BLaER1 treated with 17β-estradiol and CSF1 and Interleukin-3, amounts not matched to agents 10 nM and 100 nM (cell line): ENCODE measurements around the gene TOR1A.

Experiments used
- H3K27ac ChIP-seq, 11 experiments: shearing (Covaris generic); formaldehyde crosslinking; 2 replicates each; pipeline ENCODE4 v1.8.1; 2022
- H3K27me3 ChIP-seq, 11 experiments: shearing (Covaris generic); formaldehyde crosslinking; 2 replicates each; pipeline ENCODE4 v1.8.1; 2022
- H3K36me3 ChIP-seq, 11 experiments: shearing (Covaris generic); formaldehyde crosslinking; 2 replicates each; pipeline ENCODE4 v1.8.1; 2022
- H3K4me1 ChIP-seq, 10 experiments: shearing (Covaris generic); formaldehyde crosslinking; 2 replicates each; pipeline ENCODE4 v1.8.1; 2022
- H3K4me2 ChIP-seq, 11 experiments: shearing (Covaris generic); formaldehyde crosslinking; 2 replicates each; pipeline ENCODE4 v1.8.1; 2022
- H3K4me3 ChIP-seq, 10 experiments: shearing (Covaris generic); formaldehyde crosslinking; 2 replicates each; pipeline ENCODE4 v1.8.1; 2022
- H3K9ac ChIP-seq, 11 experiments: shearing (Covaris generic); formaldehyde crosslinking; 2 replicates each; pipeline ENCODE4 v1.8.1; 2022
- H3K9me3 ChIP-seq, 11 experiments: shearing (Covaris generic); formaldehyde crosslinking; replicated peaks in 1 of 11; 2 replicates each; pipeline ENCODE4 v1.8.1; 2022
- H4K20me1 ChIP-seq, 11 experiments: shearing (Covaris generic); formaldehyde crosslinking; 2 replicates each; pipeline ENCODE4 v1.8.1; 2022
- Cebpa-rat ChIP-seq, 11 experiments: shearing (Covaris generic); IDR thresholded peaks; 2 replicates each; pipeline ENCODE4 v1.8.1; 2022

Gene TOR1A

DNA sequence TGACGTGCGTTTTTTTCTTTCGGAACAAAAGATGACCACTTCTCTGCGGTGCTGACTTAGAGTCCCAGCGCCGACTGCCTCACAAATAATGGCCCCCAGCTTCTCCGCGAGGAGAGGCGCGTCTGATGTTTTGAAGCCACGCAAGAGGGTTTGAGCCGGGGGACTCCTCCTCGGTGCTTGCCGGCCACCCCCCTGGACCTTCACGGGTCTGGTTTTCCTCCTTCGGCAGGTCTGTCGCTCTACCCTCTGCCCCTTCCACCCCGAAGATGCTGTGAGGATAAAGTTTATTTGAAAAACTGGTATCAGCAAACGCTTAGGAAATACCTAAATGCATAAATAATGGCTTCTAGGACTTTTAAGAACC, 11.9 kb upstream of the TOR1A start:
- TF ChIP-seq Cebpa-rat (IDR thresholded peaks at IDR 0.05) = no peak
- no peaks in the 10 kb centered on the region for H3K27me3 ChIP-seq
- peaks cover 12 to 60% (median 32%) of the 10 kb centered on the region in 11 experiments; a peak in 15 of 22 replicates for H4K20me1 ChIP-seq
- H3K36me3 ChIP-seq = peaks cover 26 to 30% (median 28%) of the 10 kb centered on the region in 11 experiments
- peak overlapping the region; percentile 94 to 99 (median 98) for H3K4me2 ChIP-seq
- H3K4me3 ChIP-seq = peak overlapping the region; percentile 70 to 97 (median 90)
- peak overlapping the region; percentile 75 to 89 (median 86) for H3K9ac ChIP-seq
- H3K4me1 ChIP-seq = peaks cover 45 to 52% (median 49%) of the 10 kb centered on the region in 10 experiments
- no peaks in the 10 kb centered on the region for H3K9me3 ChIP-seq
- peak overlapping the region; percentile 55 to 86 (median 76); a peak in 21 of 22 replicates for H3K27ac ChIP-seq

DNA sequence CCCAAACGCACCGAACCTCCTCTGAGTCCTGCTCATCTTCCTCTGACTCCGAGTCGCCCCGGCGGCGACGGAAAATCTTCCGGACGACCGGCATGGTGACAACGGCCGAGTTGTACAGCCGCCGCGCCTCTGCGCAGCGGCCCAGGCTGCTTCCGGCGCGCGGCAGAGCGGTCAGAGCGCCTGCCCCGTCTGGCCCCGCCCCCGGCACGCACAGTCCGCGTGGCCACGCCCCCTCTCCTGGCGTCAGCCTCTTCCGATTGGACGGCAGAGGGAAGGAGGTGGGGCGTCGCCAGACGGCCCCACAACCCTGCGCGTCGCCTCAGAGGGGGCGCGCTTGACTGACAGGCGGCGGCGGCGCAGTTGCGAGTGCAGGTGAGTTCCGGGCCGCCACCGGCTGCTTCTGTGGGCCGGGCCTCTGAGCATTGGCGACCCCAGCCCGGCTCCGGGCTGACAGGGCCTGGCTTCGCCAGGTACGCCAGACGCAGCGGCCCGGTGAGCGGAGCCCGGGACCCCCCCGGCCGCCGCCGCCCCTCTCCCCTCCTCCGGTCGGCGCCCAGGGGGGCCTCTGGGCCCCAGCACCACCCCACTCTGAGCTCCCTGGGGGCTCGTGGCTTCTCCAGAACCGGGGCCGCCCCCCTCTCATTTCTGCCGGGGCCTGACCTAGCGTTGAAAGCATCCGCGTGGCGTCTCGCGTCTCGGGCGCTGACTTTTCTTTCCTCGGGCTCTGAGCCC, 11.4 kb upstream of the TOR1A start, which contains the start of the genes C9orf78 and USP20:
Gene C9orf78 (minus strand): TSS at position 148 of the 732 bp plus-strand sequence. CDS start 54 bp downstream, at position 94.
Gene USP20 (plus strand): TSS at position 331 of the 732 bp plus-strand sequence. CDS start 17,098 bp downstream, outside the sequence.
- Histone ChIP-seq H3K36me3 (peaks cover 32 to 36% (median 33%) of the 10 kb centered on the region in 11 experiments), H3K9me3 (no peaks in the 10 kb centered on the region), H3K27ac (peak within 1 kb of the TSS; percentile 55 to 86 (median 80); a peak in 21 of 22 replicates), H3K27me3 (no peaks in the 10 kb centered on the region), H3K4me2 (peak within 1 kb of the TSS; percentile 94 to 99 (median 98)), H3K9ac (peak within 1 kb of the TSS; percentile 75 to 89 (median 86)), H3K4me3 (peak within 1 kb of the TSS; percentile 70 to 97 (median 90)), H4K20me1 (peaks cover 12 to 58% (median 31%) of the 10 kb centered on the region in 11 experiments; a peak in 15 of 22 replicates), H3K4me1 (peaks cover 43 to 51% (median 46%) of the 10 kb centered on the region in 10 experiments)
- TF ChIP-seq Cebpa-rat (IDR thresholded peaks at IDR 0.05) = no peak

DNA sequence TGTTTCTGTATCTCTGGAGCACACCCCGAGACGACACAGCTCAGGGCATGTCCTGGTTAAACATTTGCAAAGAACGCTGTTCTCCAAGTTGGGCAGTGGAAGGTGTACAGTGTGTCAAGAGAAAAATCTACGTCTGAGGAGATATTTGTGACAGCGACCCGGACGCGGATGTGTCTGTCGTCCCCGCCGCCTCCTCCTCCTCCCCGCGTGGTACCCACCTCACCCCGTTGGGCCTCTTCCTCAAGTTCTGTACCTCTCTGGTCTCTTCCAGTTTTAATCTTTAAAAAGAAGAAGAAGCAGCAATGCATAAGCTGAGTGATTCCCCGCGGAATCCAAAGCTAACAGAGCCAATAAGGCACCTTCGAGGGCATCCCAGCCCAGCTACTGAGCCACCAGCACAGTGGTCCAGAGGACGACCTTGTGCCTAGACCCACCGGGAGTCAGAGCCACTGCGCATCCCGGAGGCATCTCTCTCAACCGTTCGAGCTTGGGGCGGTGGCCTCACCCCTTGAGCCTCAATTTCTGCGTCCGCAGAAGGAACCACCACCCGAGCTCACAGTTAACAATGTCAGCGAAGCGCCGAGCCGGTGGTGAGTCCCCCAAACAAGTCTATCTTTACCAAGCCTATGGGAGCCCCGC, 10.7 kb upstream of the TOR1A start:
- peaks cover 39 to 42% (median 40%) of the 10 kb centered on the region in 11 experiments for H3K36me3 ChIP-seq
- H3K27me3 ChIP-seq = no peaks in the 10 kb centered on the region
- no peak for TF ChIP-seq Cebpa-rat (IDR thresholded peaks at IDR 0.05)
- H3K4me2 ChIP-seq = peak overlapping the region; percentile 81 to 99 (median 86)
- H3K9ac ChIP-seq = peak overlapping the region; percentile 75 to 89 (median 86)
- peaks cover 36 to 44% (median 39%) of the 10 kb centered on the region in 10 experiments for H3K4me1 ChIP-seq
- peaks cover 10 to 56% (median 24%) of the 10 kb centered on the region in 11 experiments; a peak in 15 of 22 replicates for H4K20me1 ChIP-seq
- H3K27ac ChIP-seq = peak overlapping the region; percentile 30 to 86 (median 80); a peak in 21 of 22 replicates
- H3K4me3 ChIP-seq = peak overlapping the region; percentile 70 to 97 (median 90)
- no peaks in the 10 kb centered on the region for H3K9me3 ChIP-seq

DNA sequence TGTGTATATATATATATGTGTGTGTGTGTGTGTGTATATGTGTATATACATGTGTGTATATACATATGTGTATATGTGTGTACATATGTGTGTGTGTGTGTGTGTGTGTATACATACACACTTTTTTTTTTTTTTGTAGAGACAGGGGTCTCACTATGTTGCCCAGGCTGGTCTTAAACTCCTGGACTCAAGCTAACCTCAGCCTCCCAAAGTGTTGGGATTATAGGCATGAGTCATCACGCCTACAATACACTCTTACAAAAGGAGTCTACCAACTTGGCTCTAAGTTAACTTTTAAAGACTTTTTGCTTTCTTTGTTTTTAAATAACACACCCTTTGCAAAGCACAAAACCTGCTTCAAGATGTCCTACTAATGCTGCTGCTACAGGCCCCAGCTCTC, 9.0 kb upstream of the TOR1A start:
- H3K9me3 ChIP-seq = no peaks in the 10 kb centered on the region
- no peak overlapping the region for H3K4me3 ChIP-seq
- H3K4me2 ChIP-seq = peak overlapping the region in 2 of 11 experiments; percentile 89 to 94; a peak in 2 of 22 replicates
- peaks cover 0 to 51% (median 17%) of the 10 kb centered on the region in 11 experiments; a peak in 10 of 22 replicates for H4K20me1 ChIP-seq
- H3K27me3 ChIP-seq = no peaks in the 10 kb centered on the region
- no peak for TF ChIP-seq Cebpa-rat (IDR thresholded peaks at IDR 0.05)
- no peak overlapping the region for H3K9ac ChIP-seq
- H3K27ac ChIP-seq = no peak overlapping the region
- peaks cover 25 to 43% (median 35%) of the 10 kb centered on the region in 10 experiments for H3K4me1 ChIP-seq
- peaks cover 55 to 59% (median 56%) of the 10 kb centered on the region in 11 experiments for H3K36me3 ChIP-seq

DNA sequence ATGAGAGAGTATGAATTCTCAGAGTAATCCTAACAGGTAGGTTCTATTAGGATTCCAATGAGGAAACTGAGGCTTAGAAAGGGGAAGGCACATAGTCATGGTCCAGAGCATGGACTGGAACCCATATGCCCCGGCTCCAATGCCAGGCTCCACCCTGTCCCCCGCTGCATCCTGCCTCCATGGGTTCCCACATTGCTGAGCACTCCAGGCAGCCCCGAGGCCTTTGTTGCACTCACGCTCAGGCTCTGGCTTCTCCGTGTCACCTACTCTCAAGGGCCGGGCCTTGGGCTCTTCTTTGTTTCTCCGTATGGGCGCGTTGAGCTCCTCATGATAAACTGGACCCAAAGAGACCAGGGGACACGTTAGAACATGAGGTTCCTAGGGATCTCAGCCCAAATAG, 5.0 kb upstream of the TOR1A start:
- Histone ChIP-seq H3K4me1 (peaks cover 9 to 29% (median 21%) of the 10 kb centered on the region in 10 experiments), H3K4me2 (peak overlapping the region in 4 of 11 experiments; percentile 0 to 50 (median 35); a peak in 3 of 22 replicates), H3K36me3 (peaks cover 65 to 78% (median 75%) of the 10 kb centered on the region in 11 experiments), H3K9me3 (no peaks in the 10 kb centered on the region), H3K4me3 (no peak overlapping the region), H3K27me3 (no peaks in the 10 kb centered on the region), H4K20me1 (peaks cover 0 to 22% (median 6%) of the 10 kb centered on the region in 11 experiments; a peak in 4 of 22 replicates), H3K9ac (no peak overlapping the region), H3K27ac (no peak overlapping the region)
- TF ChIP-seq Cebpa-rat (IDR thresholded peaks at IDR 0.05) = no peak

DNA sequence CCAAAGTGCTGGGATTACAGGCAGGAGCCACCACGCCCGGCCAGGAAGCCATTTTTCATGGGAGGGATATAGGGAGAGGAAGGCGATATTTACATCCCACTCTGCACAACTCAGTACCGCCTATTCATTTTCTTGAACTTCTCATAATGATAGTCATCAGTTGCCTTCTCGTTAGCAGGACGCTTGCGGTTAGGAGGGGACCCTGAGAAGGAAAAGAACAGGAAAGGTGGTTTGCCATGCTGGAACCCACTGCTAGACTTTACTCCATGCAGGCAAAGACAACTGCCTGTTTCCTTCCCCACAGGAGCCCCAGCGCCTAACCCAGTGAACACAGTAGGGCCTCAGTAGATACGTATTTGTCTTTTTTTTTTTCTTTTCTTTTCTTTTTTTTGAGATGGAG, 4.1 kb upstream of the TOR1A start:
- 0 out of 22 replicates have a peak overlapping the region, but pooled peaks of 1 of the 11 experiments have one; percentile 9 for H3K9ac ChIP-seq
- peaks cover under 1 to 20% (median 18%) of the 10 kb centered on the region in 10 experiments; a peak in 19 of 20 replicates for H3K4me1 ChIP-seq
- no peak overlapping the region for H3K4me3 ChIP-seq
- H3K27me3 ChIP-seq = no peaks in the 10 kb centered on the region
- H3K9me3 ChIP-seq = no peaks in the 10 kb centered on the region
- peak overlapping the region in 8 of 11 experiments; percentile 0 to 56 (median 37); a peak in 14 of 22 replicates for H3K4me2 ChIP-seq
- peaks cover 0 to 14% (median under 1%) of the 10 kb centered on the region in 11 experiments; a peak in 7 of 22 replicates for H4K20me1 ChIP-seq
- no peak for TF ChIP-seq Cebpa-rat (IDR thresholded peaks at IDR 0.05)
- peaks cover 59 to 71% (median 68%) of the 10 kb centered on the region in 11 experiments for H3K36me3 ChIP-seq
- H3K27ac ChIP-seq = peak overlapping the region in 2 of 11 experiments; percentile 9 to 40; a peak in 4 of 22 replicates

DNA sequence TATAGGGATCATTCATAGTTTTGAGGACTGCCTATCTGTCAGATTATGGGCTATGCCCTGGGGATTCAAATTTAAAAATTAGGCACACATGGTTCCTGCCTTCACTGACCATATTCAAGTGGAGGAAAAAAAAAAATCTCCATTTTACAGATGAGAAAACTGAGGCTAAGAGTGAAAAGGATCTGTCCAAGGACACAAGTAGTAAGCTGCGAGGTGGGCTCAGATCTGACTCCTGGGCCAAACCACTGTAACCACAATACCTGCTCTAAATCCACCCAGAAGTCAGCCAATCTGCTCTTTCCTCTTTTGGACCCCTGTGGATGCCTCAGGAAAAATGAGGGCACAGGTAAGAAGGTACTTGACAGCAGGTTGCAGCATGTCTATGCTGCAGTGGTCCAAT, 2.8 kb upstream of the TOR1A start:
- no peak overlapping the region for H3K9ac ChIP-seq
- peaks cover 0 to 27% (median 8%) of the 10 kb centered on the region in 11 experiments; a peak in 13 of 22 replicates for H4K20me1 ChIP-seq
- H3K4me3 ChIP-seq = no peak overlapping the region
- H3K9me3 ChIP-seq = no peaks in the 10 kb centered on the region
- no peak for TF ChIP-seq Cebpa-rat (IDR thresholded peaks at IDR 0.05)
- H3K4me1 ChIP-seq = peaks cover 9 to 33% (median 31%) of the 10 kb centered on the region in 10 experiments
- no peak overlapping the region for H3K27ac ChIP-seq
- no peak overlapping the region for H3K4me2 ChIP-seq
- no peaks in the 10 kb centered on the region for H3K27me3 ChIP-seq
- peaks cover 56 to 68% (median 66%) of the 10 kb centered on the region in 11 experiments for H3K36me3 ChIP-seq

DNA sequence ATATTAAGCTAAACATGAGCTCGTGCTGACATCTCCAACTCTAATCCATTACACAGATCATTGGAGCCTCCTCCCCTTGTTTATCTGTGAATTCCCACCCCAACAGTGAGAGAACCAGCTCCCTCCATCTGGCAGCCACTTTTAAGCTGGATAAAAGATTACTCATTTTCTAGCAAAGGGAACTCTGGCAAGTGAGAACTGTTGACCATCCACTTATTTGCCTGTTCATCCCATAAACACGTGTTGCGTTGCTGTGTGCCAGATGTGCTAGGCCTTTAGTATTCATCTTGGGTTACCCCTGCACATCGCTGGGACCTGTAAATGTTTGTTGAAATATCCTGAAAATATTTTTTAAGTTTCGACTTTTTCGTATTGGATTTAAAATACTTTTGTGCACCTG, 2.4 kb upstream of the TOR1A start:
- TF ChIP-seq Cebpa-rat (IDR thresholded peaks at IDR 0.05) = no peak
- H3K4me3 ChIP-seq = no peak overlapping the region
- no peak overlapping the region for H3K27ac ChIP-seq
- H4K20me1 ChIP-seq = peaks cover 0 to 31% (median 11%) of the 10 kb centered on the region in 11 experiments; a peak in 14 of 22 replicates
- no peaks in the 10 kb centered on the region for H3K27me3 ChIP-seq
- H3K9me3 ChIP-seq = no peaks in the 10 kb centered on the region
- no peak overlapping the region for H3K9ac ChIP-seq
- H3K36me3 ChIP-seq = peaks cover 56 to 68% (median 66%) of the 10 kb centered on the region in 11 experiments
- no peak overlapping the region for H3K4me2 ChIP-seq
- peaks cover 9 to 35% (median 31%) of the 10 kb centered on the region in 10 experiments for H3K4me1 ChIP-seq
